GM12875 (cell line): Measurements from ENCODE around the gene CFAP92.

Source experiments
- H3K4me3 ChIP-seq: one replicate; pipeline ENCODE4 v1.5.1; 2011; ENCODE audit warnings: low read depth, low read length, control low read depth
- TF ChIP-seq, protein P1 (sequence below): IDR thresholded peaks from 2 replicates; pipeline ENCODE4 v1.5.1; 2011; ENCODE audit warnings: low read depth, mild to moderate bottlenecking, control low read depth, inconsistent platforms, low read length, moderate library complexity, borderline replicate concordance; ENCODE audit not compliant: insufficient read depth

The CFAP92 gene

DNA sequence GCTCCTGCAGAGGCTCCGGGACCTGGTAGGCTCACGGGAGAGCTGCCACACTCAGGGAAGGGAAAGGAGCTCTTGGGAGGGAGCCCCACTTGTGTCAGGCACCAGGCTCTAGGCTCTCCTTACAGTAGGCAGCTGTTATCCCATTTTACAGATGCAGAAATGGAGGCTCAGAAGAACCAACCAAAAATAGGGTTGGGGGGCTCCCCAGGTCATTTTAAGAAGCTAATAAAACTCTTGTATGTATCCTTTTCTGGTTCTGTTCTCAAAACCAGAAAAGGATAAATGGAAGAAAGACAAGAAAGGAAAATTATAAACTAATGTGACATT, 43.2 kb upstream of the CFAP92 start:
- no peak overlapping the region for H3K4me3 ChIP-seq
- TF ChIP-seq, protein P1, sequence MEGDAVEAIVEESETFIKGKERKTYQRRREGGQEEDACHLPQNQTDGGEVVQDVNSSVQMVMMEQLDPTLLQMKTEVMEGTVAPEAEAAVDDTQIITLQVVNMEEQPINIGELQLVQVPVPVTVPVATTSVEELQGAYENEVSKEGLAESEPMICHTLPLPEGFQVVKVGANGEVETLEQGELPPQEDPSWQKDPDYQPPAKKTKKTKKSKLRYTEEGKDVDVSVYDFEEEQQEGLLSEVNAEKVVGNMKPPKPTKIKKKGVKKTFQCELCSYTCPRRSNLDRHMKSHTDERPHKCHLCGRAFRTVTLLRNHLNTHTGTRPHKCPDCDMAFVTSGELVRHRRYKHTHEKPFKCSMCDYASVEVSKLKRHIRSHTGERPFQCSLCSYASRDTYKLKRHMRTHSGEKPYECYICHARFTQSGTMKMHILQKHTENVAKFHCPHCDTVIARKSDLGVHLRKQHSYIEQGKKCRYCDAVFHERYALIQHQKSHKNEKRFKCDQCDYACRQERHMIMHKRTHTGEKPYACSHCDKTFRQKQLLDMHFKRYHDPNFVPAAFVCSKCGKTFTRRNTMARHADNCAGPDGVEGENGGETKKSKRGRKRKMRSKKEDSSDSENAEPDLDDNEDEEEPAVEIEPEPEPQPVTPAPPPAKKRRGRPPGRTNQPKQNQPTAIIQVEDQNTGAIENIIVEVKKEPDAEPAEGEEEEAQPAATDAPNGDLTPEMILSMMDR, result no peak

DNA sequence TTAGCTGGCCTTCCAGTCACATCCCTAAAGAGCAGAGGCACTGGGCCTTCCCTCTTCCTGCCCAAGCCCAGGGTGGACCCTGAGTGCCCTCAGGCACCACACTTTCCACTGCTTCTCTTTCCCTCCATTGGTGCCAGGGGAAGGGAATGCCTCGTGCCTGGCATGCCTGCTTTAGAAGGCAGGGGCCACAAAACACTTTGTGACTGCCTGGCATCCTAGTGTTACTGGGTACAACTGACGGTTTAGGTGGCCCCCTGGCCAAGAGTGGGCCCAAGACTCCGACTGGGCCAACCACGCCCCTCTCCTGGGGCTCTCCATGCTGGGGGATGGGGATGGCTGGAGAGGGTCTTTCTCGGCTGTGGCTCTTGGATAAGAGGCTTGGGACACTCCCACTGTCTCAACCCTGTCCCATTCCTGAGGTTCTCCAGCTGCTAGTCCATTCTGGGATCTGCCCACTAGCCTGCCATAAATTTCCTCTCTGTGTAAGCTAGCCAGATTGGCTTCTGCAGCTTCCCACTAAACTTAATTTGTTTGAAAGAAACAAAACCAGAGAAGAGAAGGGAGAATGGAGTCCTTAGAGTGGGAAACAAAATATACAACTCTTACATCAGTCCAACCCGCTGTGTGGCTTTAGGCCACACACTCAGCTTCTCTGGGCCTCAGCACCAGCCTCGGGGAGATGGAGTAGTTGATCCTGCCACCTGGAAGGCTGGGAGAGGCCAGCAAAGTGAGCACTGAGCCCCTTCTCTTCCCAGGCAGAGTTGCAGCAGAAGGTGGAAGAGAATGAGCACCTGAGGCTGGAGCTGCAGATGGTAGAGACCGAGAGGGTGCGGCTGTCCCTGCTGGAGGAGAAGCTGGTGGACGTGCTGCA, 42.6 kb upstream of the CFAP92 start:
- TF ChIP-seq, protein P1, result no peak
- H3K4me3 ChIP-seq, result no peak overlapping the region

DNA sequence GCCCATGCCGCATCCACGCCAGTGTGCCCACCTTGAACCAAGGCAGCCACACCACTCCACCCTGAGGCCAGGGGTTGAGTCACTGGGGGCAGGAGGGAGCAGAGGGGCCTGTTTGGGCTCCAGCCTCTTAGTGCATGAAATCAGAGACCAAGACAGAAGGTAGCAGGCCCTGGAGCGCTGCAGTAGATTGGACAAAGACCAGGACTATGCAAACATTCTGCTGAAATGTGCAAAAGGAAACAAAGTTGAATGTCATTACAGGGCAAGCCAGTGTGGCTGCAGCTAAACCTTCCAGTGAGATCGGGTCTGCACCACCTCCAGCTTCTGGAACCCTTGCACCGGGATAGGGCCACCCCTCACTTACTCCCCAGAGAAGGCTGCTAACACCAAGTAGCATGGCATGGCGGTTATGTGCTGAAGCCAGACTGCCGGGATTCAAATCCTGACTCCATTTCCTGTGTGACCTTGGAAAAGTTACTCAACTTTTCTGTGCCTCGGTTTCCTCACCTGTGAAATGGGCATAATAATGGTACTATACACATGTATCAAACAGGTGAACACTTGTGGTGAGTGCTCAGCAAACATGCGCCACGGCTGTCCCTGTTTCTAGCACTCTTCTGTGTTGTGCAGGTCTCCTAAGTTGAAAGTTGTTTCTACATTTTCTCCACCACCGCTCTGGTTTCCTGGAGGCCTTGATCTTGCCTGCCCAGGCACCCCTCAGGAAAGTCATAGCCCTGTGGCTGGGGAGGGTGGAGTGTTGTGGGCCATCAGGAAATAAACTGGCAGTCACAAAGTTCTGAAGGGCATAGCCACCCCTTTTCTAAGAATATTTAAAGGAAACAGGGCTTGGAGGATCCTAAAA, 41.7 kb upstream of the CFAP92 start:
- TF ChIP-seq, protein P1, result no peak

DNA sequence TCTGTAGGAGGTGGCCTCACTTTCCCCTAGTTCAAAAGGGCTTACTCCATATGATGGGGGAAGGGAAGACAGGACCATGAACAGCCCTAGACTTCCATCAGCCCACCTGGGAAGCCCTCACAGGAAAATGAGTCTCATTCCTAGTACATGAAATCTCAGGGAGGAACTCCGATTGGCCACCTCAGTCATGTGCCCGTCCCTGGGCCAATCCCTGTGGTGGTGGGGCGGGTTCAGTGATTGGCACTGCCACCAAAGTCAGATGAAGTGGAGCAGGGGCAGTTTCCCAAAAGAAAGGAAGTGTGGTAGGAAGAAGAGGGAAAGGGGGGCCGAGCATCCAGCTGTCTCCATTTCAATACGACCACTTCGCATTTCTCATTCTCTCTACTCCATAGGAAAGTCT, 40.8 kb upstream of the CFAP92 start:
- no peak overlapping the region for H3K4me3 ChIP-seq
- TF ChIP-seq, protein P1, result no peak

More for the DNA sequence above, 41.7 kb upstream of the CFAP92 start:
- H3K4me3 ChIP-seq, result no peak overlapping the region

DNA sequence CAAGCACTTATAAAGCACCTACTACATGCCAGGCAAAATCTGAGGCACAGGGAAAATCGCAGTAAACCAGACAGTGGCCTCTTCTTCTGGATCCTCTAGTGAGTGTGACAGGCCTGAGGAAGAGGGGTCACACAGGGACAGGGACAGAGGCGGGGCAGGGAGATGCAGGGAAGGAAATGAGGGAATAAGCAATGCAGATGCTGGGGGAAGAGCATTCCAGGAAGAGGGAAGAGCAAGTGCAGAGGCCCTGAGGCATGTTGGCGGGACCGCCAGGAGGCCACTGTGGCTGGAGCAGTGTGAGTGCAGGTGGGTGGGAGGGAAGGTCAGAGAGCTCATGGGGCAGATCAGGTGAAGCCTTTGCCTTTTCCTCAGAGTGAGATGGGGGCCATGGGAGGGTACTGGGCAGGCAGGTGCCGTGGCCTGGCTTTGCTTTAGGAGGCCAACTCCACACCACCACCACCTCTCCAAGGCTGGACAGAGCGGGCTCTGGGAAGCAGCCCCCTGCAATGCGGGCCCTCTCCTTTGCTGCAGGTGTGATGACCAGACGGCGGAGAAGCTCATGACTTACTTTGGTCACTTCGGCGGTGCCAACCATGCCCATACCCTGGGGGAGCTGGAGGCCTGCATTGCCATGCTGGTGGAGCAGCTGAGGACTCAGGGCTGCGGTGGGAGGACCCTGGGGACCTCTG, 39.9 kb upstream of the CFAP92 start:
- TF ChIP-seq, protein P1, result no peak
- no peak overlapping the region for H3K4me3 ChIP-seq

DNA sequence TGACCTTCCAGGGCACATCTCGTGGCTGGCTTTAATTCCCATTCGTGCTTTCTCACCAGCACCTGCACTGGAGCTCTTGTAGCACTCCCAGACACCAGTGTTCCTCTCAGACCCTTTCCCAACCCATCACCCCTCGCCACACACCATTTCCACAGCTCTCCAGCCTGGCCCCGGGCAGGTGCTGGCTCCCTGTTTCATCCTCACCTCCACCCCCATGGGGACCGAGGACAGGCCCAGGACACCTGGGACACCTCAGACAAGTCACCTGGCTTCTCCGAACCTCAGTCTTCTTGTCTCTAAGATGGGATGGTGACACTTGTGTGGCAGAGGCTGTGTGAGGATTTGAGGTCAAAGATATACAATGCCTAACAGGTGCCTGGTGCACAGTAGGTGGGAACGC, 39.3 kb upstream of the CFAP92 start:
- H3K4me3 ChIP-seq, result no peak overlapping the region

More for the DNA sequence above, 39.3 kb upstream of the CFAP92 start:
- TF ChIP-seq, protein P1, result no peak
